SKM-1 treated with dmso at 0.1 percent for 144 hours (cell line): Measurements from ENCODE around the gene SLC28A1.
"Not testable (repeated sequence)": the region's sequence is repeated elsewhere in the genome, so short reads cannot be mapped to it uniquely, and the experiment has no call there.

Experiments
- DNase-seq: peaks from one replicate; lab custom pipeline; 2025; ENCODE audit not compliant: unreplicated experiment; lab: John Stamatoyannopoulos, UW

The SLC28A1 gene

GRCh38 chr15:84961707-84962106 is 77.2 kb downstream of the SLC28A1 start:
- DNase-seq, result no peak

DNA sequence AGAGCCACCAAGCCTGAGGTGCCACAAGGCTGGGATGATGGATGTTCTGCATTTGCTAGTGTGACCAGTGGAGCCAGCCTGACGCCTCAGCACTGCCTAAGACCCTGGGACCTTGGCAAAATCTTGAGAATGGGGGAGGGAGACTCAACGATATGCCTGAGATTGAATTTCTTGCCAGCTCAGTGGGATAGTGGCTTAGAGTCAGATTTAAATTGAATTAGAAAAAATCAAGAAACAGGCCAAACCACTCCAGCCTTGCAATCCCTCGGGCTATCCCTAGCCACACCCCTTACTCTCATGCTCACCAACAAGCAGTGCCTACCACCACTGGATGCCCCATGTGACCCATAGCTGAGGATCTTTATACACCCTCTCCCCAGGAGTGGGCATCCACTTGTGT is 78.5 kb downstream of the SLC28A1 start:
- DNase-seq, result no peak

- DNase-seq, result peak; percentile 39
These were observed 82.9 kb downstream of the SLC28A1 start for GRCh38 chr15:84967380-84967779.

DNA sequence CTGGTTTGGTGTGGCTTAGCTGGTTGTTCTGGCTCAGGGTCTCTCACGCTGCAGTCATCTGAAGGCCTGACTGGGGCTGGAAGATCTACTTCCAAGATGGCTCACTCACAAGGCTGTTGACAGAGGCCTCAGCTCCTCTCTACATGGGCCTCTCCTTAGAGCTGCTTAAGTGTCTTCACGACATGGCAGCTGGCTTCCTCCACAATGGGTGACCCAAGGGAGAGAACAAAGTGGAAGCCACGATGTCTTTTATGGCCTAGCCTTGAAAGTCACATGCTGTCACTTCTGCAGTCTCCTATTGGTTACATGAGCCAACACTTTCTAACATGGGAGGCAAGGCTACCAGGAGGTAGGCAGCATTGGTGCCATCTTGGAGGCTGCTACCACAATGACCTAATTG is 83.8 kb downstream of the SLC28A1 start:
- DNase-seq, result no peak

DNA sequence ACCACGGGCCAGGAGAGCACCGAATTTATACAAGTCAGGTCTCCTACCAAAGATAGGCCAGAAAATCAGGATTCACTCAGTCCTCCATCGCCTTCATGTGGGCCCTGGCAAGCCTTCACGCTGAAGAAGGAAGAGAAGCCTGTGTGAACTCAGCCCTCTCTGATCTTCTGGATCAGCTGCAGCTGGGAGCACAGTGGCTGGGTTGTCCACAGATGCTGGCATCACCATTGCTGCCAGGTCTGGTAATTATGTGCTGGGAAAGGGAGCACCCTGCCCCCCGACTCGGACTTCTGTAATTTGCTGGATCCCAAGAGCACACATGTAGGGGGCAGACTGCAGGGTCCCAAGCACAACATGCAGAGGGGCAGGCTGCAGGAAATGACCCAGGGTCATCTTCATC is 84.8 kb downstream of the SLC28A1 start:
- no peak for DNase-seq

DNA sequence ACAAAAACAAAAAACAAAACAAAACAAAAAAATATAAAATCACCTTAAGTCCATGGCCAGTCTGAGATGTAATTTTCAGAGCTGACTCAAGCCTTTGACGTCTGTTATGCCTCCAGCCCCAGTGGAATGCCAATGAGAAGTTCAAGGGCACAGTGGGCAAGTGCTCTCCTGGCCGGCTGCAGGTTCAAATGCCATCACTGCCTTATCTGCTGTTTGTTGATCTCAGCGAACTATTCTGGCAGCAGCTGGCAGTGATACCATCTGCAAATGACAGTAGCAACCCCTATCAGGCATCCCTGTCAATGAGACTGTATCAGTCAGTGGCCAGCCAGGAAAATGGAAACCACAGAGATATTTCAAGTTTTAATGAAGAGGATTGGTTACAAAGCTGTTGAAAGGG is 86.4 kb downstream of the SLC28A1 start:
- DNase-seq, result no peak

- DNase-seq, result no peak
These were observed 89.3 kb downstream of the SLC28A1 start for GRCh38 chr15:84973492-84974460.

GRCh38 chr15:84975871-84976351 is 91.4 kb downstream of the SLC28A1 start:
- DNase-seq, result no peak

GRCh38 chr15:84976746-84977345 is 92.4 kb downstream of the SLC28A1 start:
- DNase-seq, result no peak

- no peak for DNase-seq
These were observed 95.2 kb downstream of the SLC28A1 start for GRCh38 chr15:84979651-84980050.

DNA sequence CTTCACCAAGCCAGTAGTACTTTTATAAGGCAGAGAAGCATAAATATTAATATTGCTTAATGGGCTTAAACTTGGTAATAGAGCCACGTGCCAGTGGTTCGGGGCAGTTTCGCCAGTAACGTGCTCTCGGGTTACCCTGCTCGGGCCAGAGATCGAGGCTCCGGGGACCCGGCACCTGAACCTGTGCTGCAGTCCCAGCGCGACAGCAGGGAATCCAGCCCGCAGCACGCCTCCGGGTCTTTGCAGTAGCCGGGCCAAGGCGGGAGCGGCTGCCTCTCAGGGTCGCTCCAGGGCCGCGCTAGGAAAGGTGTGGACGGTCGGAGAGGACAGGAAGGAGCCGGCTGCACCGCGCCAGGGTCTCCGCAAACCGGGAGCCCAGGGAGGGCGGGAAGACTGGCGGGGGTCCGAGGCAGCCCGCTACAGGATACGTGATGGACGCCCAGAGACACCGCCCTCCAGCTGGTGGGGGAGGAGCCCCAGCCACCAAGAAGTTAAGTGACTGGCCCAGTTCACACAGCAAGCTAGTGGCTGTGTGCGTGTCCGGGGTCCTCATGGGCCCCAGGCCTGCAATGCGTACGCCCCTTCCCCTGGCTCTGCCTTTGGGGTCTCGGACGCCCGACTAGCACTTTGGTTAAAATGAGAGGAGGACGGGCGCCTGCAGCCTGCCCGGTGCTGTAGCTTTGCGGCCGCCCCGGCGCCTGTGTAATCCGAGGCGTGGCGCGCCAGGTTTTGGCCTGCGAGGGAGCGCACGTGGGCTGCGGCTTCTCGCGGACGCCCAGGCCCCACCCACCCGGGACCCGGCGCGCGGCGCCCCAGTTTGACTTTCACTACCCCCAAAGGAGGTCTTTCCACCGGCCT is 96.0 kb downstream of the SLC28A1 start:
- DNase-seq, result peak; percentile 70

DNA sequence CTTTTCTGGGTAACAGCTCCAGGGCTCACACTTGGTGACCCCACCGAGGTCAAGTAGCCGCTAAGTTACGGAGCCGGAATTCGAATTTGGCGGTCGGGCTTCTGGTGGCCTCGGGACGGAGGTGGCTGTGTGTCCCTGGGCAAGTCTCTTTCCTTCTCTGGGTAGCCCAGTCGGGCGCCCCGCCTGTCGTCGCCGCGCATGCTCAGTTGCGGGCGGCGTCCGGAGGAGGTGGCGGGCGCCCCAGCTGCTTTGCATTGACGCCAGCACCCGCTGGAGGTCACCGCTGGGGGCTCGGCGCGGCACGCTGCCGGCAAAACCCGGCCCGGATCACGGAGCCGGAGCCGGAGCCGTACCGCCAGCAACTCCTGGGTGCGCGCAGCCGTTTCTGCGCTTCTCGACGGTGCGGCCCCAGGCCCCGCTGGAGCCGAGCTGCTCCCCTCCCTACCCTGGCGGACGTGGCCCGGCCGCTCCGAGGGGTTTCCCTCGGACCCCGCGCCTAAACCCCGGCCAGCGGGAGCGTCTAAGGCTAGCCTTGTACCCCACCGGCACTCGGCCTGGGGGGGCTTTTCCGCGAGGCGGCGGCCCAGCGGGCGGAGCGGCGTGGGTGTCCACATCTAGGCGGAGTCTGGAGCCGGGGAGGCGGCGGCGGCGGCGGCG is 96.7 kb downstream of the SLC28A1 start:
- peak; percentile 93 for DNase-seq

DNA sequence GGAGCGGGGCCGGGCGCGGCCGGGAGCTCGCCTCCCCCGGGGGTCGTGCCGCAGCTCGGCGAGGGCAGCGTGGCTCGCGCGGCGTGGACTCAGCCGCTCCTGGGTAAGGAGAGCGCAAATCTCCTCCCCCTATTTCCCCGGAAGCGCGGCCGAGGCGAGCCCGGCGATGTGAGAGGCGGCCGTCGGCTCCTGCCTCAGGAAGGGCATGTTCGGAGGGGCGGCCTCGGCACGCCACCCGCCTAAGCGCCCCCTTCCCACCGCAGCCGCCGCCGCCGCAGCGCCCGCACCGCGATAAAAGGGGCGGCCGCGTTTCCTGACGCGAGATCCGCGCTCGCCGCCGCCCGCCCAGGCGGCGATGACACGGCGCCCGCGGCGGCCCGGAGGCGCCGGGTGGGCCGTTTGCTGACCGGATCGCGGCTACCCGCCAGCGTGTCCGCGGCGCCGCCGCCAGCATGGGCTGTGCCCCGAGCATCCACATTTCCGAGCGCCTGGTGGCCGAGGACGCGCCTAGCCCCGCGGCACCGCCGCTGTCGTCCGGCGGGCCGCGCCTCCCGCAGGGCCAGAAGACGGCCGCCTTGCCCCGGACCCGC is 97.3 kb downstream of the SLC28A1 start, which contains the start of gene PDE8A:
TSS of gene PDE8A (plus strand) at position 146 of the 590 bp plus-strand sequence. CDS start at position 453, 307 bp downstream.
- DNase-seq, result peak; percentile 33

GRCh38 chr15:84982301-84982920 is 97.9 kb downstream of the SLC28A1 start:
- no peak for DNase-seq

DNA sequence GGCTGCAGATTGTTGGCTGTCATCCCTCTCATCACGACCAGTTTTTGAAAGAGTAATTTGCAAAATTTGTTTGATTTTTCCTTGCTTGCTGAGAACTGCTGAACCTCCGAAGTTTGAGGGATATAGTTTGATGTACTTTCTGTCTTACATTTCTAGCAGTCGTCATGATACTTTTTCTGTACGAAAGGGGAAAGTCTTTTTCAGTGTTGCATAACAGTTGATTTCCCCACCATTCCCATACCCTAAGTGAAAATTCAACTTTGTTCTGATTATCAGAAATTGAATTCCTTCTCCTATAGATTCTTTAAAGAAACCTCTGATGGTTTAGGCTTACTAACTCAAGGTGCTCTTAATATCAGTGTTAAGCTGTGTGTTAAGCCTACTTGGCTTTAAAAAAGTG is 98.8 kb downstream of the SLC28A1 start:
- DNase-seq, result no peak

DNA sequence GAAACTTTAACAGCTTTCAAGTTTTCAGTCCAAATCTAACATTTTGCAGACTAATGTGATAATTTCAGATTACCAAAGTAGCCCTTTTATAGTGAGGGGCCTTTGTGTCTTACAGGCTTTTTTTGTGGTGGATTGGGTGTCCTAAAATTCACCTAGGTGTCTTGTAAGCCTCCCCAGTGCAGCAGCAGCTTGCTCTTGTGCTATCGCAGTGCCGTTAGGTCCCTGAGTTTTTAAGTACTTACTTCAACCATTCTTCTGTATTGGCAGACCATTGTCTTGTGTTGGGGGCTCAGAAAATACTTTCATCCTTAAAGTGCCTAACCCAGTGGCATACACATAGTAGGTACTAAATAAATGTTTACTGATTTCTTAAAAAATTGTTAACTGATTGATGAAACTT is 99.2 kb downstream of the SLC28A1 start:
- DNase-seq, result no peak

DNA sequence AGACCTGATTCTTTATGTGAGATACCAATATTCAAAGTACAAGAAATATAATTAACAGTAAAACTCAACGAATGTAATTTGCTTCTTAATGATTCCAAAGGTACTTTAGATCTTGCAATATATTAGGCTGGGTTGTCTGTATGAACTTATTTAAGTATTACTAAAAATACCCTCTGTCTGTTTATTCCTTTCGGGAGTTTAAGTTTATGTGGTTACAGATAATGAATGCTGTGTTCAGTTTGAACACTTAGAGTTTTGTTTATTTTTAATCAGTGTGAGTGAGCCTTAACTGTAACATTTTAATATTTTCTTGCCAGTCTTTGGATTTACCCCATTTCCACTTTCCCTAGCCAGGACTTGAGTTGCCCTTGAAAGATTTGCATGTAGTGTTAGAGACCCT is 100.7 kb downstream of the SLC28A1 start:
- DNase-seq, result no peak

DNA sequence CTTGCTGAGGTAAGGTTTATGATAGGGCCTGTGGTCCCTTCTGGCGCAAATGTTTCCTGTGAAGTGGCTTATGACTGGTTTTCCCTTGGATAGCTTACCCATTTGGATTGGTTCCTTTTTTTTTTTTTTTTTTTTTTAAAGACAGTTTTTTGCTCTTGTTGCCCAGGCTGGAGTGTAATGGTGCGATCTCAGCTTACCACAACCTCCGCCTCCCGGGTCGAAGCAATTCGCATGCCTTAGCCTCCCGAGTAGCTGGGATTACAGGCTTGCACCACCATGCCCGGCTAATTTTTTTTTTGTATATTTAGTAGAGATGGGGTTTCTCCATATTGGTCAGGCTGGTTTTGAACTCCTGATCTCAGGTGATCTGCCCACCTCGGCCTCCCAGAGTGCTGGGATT is 102.9 kb downstream of the SLC28A1 start:
- not testable (repeated sequence) for DNase-seq

GRCh38 chr15:84987949-84988624 is 103.6 kb downstream of the SLC28A1 start:
- DNase-seq, result no peak
